Activated T-cell treated with anti-CD3 and anti-CD28 coated beads, Interleukin-2, amount 50 U/mL, for 24 hours (primary cell): ENCODE data around the gene KRTAP12-1.
"Not testable (repeated sequence)": the region's sequence is repeated elsewhere in the genome, so short reads cannot be mapped to it uniquely, and the experiment has no call there.

Source experiments
- DNase-seq: peaks from one replicate; pipeline ENCODE4 v3.0.0-alpha.2; 2020
- H3K27ac Mint-ChIP-seq: 2 replicates; pipeline ENCODE4 v1.8.0; 2020; ENCODE audit warnings: mild to moderate bottlenecking, mixed read lengths
- H3K27me3 Mint-ChIP-seq: 2 replicates; pipeline ENCODE4 v1.8.0; 2020; ENCODE audit warnings: mixed read lengths
- H3K36me3 Mint-ChIP-seq: 2 replicates; pipeline ENCODE4 v1.8.0; 2020; ENCODE audit warnings: low read depth, mixed read lengths
- H3K4me1 Mint-ChIP-seq: 2 replicates; pipeline ENCODE4 v1.8.0; 2020; ENCODE audit warnings: low read depth, mixed read lengths
- H3K4me3 Mint-ChIP-seq: 2 replicates; pipeline ENCODE4 v1.8.0; 2020; ENCODE audit warnings: mild to moderate bottlenecking, moderate library complexity, mixed read lengths
- H3K9me3 Mint-ChIP-seq: 2 replicates; pipeline ENCODE4 v1.8.0; 2020; ENCODE audit warnings: mixed read lengths

KRTAP12-1 gene

DNA sequence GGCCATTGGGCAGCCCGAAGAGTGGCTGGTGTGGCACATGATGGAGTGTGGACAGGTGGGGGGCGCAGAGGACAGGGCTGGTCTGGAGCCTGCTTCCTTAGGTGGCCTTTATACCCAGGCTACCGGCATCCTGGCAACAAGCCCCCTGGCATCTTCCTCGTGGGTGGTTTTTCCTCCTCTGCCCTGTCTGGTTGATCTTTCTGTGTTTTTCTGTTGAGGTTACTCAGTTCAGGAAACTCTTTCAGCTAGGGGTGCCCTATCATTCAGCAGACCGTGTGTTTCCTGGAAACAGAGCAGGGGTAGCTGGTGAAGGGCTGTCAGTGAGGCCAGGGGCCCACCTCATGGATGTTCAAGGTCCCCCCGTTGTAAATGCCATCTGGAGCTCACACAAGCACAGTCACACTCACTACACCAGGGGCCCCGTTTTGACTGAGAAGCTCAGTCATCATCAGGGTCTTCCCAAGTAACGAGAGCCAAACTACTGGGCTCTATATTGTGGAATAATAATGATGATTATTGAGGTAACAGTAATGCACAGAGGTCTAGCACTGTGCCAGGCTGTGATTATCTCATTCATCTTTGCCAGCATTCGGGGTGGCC is 27.3 kb downstream of the KRTAP12-1 start, which contains the start of gene KRTAP12-4:
Gene KRTAP12-4 (minus strand): TSS at position 84 of the 600 bp plus-strand sequence. CDS start 45 bp downstream, at position 39.
- H3K27me3 Mint-ChIP-seq: no peaks in the 10 kb centered on the region
- peaks cover 11% of the 10 kb centered on the region for H3K36me3 Mint-ChIP-seq
- H3K27ac Mint-ChIP-seq: no peak within 1 kb of the TSS
- H3K9me3 Mint-ChIP-seq: peaks cover 26% of the 10 kb centered on the region
- H3K4me1 Mint-ChIP-seq: peaks cover 54% of the 10 kb centered on the region
- H3K4me3 Mint-ChIP-seq: no peak within 1 kb of the TSS
- no peak for DNase-seq

DNA sequence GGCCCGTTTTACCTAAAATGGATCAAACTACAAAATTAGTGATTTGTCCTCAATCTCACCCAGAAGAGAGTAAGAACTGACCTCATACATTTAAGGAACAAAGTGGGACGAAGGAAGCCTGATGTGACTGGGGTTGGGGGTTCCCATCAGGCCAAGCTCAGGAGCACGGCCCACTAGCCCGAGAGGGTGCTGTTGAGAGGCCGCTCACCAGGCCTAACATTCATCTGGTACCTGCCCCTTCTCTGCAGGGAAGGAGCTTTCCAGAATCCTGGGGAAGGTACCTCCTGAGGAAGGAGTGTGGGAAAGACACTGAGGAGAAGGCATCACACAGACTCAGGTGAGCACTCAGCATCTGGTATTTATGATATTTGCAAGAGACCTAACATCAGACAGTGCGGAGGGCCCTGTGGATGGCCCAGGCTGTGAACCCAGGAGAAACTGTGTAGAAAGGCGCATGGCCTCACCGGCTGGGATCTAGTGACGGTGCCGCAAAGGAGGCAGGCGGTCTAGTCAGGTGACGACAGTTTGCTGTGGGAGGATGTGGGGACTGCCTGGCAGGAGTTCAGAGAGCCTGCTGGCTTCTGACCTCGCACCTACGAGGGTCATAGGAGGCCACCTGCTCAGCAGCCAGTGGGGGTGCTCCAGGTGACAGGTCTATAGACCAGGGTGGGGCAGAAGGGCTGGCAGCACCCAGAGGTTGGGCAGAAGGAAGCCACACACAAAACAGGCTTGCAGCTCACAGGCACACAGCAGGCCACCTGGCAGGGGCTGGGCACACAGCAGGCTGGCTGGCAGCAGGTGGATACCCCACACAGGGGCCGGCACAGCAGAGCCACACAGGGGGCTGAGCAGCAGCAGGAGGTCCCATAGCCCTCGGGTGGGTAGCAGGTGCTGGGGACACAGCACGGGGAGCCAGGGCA is 28.0 kb downstream of the KRTAP12-1 start:
- H3K36me3 Mint-ChIP-seq: peaks cover 11% of the 10 kb centered on the region
- peaks cover 26% of the 10 kb centered on the region for H3K9me3 Mint-ChIP-seq
- DNase-seq: peak; percentile 49
- peaks cover 49% of the 10 kb centered on the region for H3K4me1 Mint-ChIP-seq
- H3K27me3 Mint-ChIP-seq: no peaks in the 10 kb centered on the region
- H3K27ac Mint-ChIP-seq: no peak overlapping the region
- H3K4me3 Mint-ChIP-seq: no peak overlapping the region

DNA sequence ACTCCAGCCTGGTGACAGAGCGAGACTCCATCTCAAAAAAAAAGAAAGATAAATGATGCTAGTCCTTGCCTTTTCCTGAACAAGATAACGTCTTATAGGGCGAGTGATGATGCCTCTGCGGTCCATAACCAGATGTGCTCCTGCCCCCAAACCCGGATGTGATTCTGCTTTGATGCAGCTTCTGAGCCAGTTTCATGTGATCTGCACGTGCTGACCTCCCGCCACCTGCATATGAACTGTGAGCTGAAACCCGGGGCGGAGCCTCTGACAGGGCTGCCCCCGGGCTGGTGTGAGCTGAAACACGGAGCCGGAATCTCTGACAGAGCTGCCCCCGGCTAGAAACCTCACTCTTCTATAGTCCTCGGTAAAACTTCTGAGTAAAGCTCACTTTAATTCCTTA is 28.8 kb downstream of the KRTAP12-1 start:
- Mint-ChIP-seq H3K4me3 (no peak overlapping the region), H3K4me1 (peaks cover 41% of the 10 kb centered on the region), H3K36me3 (peaks cover 11% of the 10 kb centered on the region), H3K27ac (no peak overlapping the region), H3K9me3 (peaks cover 25% of the 10 kb centered on the region), H3K27me3 (no peaks in the 10 kb centered on the region)
- DNase-seq: no peak

DNA sequence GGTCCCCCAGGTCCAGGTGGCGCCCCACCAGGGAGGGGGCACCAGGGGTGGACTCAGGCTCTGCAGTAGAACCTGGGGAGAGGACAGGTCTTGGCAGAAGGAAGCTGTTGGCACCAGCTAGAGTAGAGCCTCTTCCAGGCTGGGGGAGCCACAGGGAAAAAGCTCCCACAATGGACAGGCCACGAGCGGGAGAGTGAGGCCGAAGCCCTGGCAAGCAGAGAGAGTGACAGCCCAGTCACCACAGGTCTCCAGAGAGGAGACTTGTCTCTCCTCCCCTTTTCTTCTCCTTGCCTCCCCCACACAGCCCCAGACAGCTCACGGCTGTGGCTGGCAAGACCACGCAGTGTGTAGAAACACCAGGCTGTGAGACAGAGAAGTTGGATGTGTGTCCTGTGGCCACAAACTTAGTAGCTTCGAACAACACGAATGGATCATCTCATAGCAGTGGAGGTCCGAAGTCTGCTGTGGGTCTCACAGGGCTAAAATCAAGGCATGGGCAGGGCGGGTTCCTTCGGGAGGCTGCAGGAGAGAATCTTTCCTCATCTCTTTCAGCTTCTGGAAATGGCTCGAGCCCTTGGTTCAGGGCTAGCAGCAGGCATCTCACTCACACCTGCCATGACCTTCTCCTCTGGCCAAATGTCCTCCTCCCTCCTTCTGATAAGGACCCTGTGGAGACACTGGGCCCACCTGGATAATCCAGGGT is 30.8 kb downstream of the KRTAP12-1 start:
- no peak for DNase-seq
- H3K36me3 Mint-ChIP-seq: peaks cover 3% of the 10 kb centered on the region
- no peak overlapping the region for H3K27ac Mint-ChIP-seq
- H3K4me1 Mint-ChIP-seq: peaks cover 24% of the 10 kb centered on the region
- no peaks in the 10 kb centered on the region for H3K27me3 Mint-ChIP-seq
- H3K4me3 Mint-ChIP-seq: no peak overlapping the region
- peaks cover 9% of the 10 kb centered on the region for H3K9me3 Mint-ChIP-seq

DNA sequence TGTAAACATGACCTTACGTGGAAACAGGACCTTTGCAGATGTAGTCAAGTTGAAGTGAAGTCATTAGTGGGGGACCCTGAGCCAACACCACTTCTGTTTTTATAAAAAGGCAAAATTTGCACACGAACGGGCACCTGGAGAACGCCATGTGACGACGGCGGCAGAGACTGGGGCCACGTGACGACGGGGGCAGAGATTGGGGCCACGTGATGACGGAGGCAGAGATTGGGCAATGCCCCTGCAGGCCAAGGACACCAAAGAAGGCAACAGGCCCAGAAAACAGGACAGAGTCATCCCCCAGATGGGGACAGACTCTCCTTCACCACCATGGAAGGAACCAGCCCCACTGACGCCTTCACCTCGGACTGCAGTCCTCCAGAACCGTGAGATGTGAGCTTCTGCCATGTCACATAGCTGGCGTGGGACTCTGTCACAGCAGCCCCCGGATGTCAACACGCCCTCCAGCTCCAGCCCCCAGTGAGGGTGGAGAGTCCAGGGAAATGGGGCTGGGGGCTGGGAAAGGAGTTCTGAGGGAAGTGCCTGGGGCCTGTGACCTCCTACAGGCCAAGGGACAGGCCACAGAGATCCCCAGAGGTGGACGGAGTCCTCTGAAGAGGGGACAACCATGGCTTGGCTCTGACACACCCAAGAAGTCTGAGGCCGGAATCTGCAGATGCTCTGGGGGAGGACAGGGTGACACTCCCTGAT is 31.5 kb downstream of the KRTAP12-1 start:
- Mint-ChIP-seq H3K36me3 (no peaks in the 10 kb centered on the region), H3K27me3 (no peaks in the 10 kb centered on the region), H3K27ac (no peak overlapping the region), H3K9me3 (peaks cover 8% of the 10 kb centered on the region), H3K4me3 (no peak overlapping the region), H3K4me1 (peaks cover 19% of the 10 kb centered on the region)
- no peak for DNase-seq

DNA sequence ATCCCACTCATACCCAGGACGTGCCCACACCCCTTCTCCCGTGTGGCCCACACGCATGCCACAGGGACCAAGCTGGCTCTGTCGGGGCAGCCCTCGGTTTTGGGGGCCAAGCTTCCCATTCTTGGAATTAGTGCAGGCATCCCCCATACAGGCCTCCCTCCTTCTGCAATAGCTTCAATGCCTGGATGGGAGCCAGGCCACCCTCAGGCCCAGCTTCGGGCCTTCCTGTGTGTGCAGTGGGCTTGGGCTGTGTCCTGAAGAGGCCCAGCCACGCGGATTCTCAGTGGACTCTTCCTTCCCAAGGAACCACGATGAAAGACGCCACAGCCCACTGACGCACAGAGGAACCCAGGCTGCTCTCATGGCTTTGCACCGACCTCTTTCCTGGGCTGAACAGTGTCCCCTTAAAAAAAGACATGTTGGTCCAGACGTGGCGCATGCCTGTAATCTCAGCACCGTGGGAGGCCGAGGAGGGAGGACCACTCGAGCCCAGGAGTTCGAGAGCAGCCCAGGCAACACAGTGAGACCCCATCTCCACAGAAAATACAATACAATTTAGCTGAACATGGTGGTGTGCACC is 32.4 kb downstream of the KRTAP12-1 start:
- H3K4me3 Mint-ChIP-seq: no peak overlapping the region

DNA sequence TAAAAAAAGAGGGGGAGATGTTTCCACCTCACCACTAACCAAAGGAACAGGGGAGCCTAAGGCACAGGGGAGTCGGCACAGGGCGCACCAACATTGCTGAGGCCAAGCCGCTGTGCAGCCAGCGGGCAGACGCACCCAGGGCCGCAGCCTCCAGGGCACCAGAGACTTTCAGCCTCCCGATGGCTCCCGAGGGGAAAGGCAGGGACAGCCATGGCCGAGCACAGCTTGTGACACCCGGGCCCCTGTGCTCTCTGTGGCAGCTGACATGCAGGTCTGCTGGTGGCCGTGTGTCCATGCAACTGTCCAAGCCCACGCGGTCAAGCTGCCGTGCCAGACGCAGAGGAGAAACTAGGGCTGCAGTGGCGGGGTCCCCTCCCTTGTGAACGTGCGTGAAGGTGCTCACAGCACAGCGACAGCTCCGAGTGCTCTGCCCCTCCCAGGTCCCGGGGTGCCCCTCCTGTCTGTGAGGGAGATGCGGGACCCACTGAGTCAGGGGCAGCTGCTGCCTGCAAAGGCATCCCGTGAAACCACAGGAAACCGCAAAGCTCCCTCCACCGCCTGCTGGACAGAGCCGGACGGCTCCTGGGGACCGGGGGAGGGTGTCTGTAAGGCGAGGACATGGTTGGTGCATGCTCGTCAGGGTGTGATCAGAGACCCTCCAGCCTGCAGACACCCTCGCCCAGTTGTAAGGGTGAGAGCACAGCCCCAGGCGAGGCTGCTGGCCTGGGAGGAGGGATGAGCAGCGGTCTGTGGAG is 33.2 kb downstream of the KRTAP12-1 start:
- Mint-ChIP-seq H3K9me3 (peaks cover 18% of the 10 kb centered on the region), H3K4me1 (peaks cover 3% of the 10 kb centered on the region), H3K36me3 (peaks cover 8% of the 10 kb centered on the region), H3K27me3 (no peaks in the 10 kb centered on the region), H3K27ac (no peak overlapping the region), H3K4me3 (no peak overlapping the region)
- DNase-seq: no peak

More for the DNA sequence above, 32.4 kb downstream of the KRTAP12-1 start:
- no peak overlapping the region for H3K27ac Mint-ChIP-seq
- no peaks in the 10 kb centered on the region for H3K27me3 Mint-ChIP-seq
- H3K36me3 Mint-ChIP-seq: peaks cover 5% of the 10 kb centered on the region
- no peak for DNase-seq
- peaks cover 10% of the 10 kb centered on the region for H3K9me3 Mint-ChIP-seq
- H3K4me1 Mint-ChIP-seq: peaks cover 12% of the 10 kb centered on the region

DNA sequence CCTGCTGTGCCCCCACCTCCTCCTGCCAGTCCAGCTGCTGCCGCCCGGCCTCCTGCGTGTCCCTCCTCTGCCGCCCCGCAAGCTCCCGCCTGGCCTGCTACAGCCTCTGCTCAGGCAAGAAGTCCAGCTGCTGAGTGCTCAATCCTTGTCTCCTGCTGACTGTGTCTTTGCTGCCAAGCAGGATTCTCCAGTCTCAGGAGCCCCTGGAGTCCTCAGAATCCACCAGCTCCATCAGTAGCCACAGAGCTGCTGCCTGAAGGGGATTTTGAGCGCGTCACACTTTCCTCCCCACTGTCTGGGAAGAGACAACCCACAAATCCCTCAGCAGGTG is 34.8 kb downstream of the KRTAP12-1 start:
- Mint-ChIP-seq H3K27me3 (no peaks in the 10 kb centered on the region), H3K9me3 (peaks cover 28% of the 10 kb centered on the region), H3K36me3 (peaks cover 8% of the 10 kb centered on the region), H3K4me3 (no peak overlapping the region), H3K4me1 (no peaks in the 10 kb centered on the region), H3K27ac (no peak overlapping the region)
- no peak for DNase-seq

DNA sequence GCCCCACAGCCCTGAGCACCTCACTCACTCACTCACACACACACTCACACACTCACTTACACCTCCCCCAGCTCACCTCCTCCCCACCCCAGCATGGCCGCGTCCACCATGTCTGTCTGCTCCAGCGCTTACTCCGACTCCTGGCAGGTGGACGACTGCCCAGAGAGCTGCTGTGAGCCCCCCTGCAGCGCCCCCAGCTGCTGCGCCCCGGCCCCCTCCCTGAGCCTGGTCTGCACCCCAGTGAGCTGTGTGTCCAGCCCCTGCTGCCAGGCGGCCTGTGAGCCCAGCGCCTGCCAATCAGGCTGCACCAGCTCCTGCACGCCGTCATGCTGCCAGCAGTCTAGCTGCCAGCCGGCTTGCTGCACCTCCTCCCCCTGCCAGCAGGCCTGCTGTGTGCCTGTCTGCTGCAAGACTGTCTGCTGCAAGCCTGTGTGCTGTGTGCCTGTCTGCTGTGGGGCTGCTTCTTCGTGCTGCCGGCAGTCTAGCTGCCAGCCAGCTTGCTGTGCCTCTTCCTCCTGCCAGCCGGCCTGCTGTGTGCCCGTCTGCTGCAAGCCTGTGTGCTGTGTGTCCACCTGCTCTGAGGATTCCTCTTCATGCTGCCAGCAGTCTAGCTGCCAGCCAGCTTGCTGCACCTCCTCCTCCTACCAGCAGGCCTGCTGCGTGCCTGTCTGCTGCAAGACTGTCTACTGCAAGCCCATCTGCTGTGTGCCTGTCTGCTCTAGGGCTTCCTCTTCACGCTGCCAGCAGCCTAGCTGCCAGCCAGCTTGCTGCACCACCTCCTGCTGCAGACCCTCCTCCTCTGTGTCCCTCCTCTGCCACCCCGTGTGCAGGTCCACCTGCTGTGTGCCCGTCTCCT is 35.4 kb downstream of the KRTAP12-1 start, which contains the start of gene KRTAP10-11:
Gene KRTAP10-11 (plus strand): TSS at position 49 of the 856 bp plus-strand sequence. CDS start 45 bp downstream, at position 94.
- H3K27me3 Mint-ChIP-seq, H3K4me3 Mint-ChIP-seq, H3K36me3 Mint-ChIP-seq, DNase-seq, H3K27ac Mint-ChIP-seq, H3K4me1 Mint-ChIP-seq: not testable (repeated sequence)
- peaks cover 30% of the 10 kb centered on the region for H3K9me3 Mint-ChIP-seq

DNA sequence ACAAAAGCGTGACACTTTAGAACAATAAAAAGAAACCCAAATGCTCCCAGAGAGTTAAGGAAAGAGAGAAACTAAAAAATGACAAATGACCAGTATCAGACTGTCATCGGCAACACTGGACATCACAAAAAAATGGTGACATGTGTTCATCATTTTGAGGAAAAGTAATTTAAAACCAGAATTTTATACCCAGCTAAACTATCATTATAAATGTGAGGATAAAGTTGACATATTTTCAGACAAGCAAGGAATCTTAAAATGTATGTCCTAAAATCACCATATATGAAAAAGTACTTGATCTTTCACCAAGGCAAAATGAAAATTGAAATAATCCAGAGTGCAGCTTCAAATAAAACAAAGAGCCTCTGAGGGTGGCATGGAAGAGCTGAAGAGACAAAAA is 37.1 kb downstream of the KRTAP12-1 start:
- Mint-ChIP-seq H3K27ac (no peak overlapping the region), H3K36me3 (peaks cover 8% of the 10 kb centered on the region), H3K27me3 (peaks cover 3% of the 10 kb centered on the region), H3K4me3 (no peak overlapping the region), H3K4me1 (no peaks in the 10 kb centered on the region), H3K9me3 (peaks cover 39% of the 10 kb centered on the region)
- no peak for DNase-seq

DNA sequence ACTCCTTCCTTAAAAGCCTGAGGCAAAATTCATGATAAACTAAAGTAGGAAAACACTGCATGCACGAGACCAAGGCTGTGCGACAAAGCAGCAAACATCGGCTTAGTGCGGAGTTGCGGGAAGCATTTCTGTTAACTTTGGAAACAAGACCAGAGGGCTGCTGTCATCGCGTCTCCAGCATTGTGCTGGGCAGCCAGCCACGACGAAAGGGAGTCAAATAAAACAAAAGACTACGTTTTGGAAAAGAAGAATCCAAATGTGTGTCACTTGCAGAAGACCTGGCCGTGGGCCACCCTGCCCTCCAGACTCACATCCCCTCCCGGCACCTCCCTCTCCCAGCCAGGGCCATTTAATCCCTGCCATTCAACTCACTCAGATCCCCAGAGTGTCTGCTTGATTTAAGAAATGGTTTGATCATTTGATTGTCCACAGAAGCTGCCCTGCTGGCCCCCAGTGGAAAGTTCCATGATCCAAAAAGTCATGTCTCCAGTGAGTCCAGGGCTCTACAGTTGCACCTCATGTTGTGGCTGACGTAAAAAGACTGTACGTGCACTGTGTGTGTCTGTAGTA is 38.1 kb downstream of the KRTAP12-1 start:
- DNase-seq: no peak
- H3K4me3 Mint-ChIP-seq: no peak overlapping the region
- no peak overlapping the region for H3K27ac Mint-ChIP-seq
- H3K27me3 Mint-ChIP-seq: peaks cover 5% of the 10 kb centered on the region
- H3K36me3 Mint-ChIP-seq: peaks cover 8% of the 10 kb centered on the region
- peaks cover 40% of the 10 kb centered on the region for H3K9me3 Mint-ChIP-seq
- no peaks in the 10 kb centered on the region for H3K4me1 Mint-ChIP-seq

DNA sequence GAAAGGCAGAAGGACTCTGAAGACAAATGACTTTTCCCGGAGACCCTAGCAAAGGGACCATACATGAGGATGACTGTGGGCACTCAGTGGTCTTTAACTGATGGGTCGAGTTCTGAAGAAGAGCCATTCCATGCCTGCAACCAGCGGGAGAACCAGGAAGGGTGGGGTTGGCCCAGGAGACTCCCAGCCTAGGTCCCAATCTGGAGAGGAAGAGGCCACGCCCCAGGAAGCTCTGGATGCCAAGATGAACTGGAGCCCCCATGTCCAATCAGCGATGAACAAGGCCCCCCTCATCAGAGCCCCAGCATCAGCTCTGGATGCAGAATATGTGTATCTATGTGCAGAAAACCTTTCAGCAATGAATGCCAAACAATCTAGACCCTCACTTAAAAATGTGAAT is 41.2 kb downstream of the KRTAP12-1 start:
- Mint-ChIP-seq H3K27ac (no peak overlapping the region), H3K9me3 (peaks cover 40% of the 10 kb centered on the region), H3K4me3 (no peak overlapping the region), H3K36me3 (peaks cover 8% of the 10 kb centered on the region), H3K27me3 (peaks cover 9% of the 10 kb centered on the region), H3K4me1 (no peaks in the 10 kb centered on the region)
- no peak for DNase-seq
